Activated CD4-positive, alpha-beta T cell treated with anti-CD3 and anti-CD28 coated beads, Interleukin-2, amount 50 U/mL, for 4 hours (primary cell): ENCODE results near the gene FRMD1.
"Not testable (repeated sequence)": the region's sequence is repeated elsewhere in the genome, so short reads cannot be mapped to it uniquely, and the experiment has no call there.

Experiments used
- DNase-seq, 2 experiments: peaks; one replicate each; pipeline ENCODE4 v3.0.0-alpha.2; 2020

The FRMD1 gene

GRCh38 chr6:168093634-168094033, 14.6 kb upstream of the FRMD1 start:
- DNase-seq: no peak

GRCh38 chr6:168093071-168093505, 14.1 kb upstream of the FRMD1 start:
- DNase-seq: no peak

- no peak for DNase-seq
Measured at GRCh38 chr6:168092541-168092940, 13.5 kb upstream of the FRMD1 start.

GRCh38 chr6:168091381-168092264, 12.6 kb upstream of the FRMD1 start:
- DNase-seq: no peak

- no peak for DNase-seq
Measured at GRCh38 chr6:168090706-168091105, 11.7 kb upstream of the FRMD1 start.

DNA sequence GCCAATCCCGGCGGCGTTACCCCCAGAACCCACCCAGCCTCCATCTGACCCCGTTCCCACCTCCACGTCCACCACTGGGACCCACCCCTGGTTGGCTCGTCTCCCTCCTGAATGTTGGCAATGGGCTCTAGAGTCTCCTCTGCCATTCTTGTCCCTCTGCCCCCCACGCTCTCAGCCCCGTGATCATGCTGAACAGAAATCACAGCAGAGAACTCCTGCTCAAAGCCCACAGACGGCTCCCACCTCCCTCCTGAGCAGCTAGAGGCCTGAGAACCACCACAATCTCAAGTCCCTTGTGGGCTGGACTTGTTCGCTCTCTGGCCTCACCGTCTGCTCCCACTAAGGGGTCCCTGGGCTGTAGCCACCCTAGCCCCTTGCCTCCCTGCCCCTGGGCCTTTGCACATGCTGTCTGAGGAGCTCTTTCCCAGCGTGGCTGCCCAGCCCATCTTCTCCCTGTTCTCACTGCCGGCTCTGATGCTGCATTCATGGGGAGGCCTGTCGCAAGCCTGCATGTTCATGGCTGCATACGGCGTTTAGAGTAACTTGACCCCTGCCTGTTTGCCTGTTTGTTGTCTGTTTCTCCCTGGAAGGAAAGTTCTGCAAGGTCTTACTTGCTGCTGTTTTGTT, 11.2 kb upstream of the FRMD1 start:
- DNase-seq: no peak

- DNase-seq: no peak
Measured at GRCh38 chr6:168089186-168090063, 10.4 kb upstream of the FRMD1 start.

DNA sequence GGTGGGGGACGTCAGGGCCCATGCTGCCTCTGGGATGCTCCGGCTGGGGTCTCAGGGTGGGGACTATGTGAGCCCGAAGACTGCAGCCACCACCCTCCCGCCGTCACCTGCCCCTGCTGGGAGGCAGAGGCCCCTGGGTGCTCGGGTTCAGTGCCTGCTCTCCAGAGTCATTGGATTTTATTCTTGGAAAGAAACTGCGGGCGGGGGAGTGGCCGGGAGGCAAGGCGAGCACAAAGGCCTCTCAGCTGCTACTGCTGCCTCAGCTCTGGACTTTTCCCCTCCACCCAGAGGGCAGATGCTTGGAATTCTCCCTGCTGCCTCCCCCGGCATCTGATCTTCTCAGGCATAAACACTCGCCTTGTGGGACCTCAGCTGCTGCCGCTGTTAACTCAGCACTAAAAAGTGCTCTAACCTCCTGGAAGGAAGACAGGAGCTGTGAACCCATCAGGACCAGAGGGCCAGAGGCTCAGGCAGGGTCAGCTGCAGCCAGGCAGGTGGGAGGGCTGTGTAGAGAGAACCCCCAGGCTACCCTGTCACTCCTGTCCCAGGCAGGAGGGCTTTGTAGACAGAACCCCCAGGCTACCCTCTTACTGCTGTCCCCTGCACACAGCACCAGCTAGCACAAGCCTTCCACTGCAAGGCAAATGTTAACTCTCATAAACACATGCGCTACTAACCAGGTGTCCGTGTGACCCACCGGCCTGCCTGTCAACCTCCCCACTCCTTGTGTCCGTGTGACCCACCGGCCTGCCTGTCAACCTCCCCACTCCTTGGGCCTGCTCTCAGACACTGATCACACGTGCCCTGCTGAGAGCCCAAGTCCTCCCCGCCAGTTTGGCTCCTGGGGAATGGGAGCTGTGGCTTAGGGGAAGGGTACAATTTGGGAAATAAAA, 9.4 kb upstream of the FRMD1 start:
- no peak for DNase-seq

DNA sequence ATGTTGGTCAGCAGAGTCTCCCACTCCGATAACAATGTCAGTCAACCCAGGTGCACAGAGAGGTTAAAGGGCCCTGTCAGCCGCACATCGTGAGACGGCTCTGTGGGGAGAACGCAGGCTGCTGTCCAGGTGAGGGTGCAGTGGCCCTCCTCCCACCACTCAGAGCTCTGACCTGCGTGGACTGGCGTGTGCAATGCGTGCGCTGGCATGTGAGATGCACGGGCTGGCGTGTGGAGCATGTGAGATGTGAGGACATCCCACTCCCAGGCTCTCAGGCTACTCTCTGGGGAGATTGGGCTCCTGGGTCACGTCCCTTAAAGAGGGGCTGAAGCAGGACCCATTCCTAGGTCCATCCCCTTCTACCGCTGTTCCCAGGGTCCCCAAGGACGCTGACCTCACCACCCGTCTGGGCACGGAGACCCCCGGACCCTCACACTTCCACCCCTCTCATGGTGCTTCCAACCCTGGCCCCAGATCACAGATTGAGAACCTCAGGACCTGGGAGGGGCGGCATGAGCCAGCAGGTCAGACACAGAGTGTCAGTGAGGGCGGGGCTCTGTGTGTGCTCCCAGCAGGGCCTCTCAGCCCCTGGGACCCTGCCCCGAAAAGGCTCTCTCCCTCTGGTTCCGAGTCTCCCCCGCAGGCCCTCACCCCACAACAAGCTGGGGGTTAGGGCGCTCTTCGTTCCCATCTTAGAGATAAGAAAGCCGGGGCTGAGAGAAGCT, 8.6 kb upstream of the FRMD1 start:
- DNase-seq: no peak

DNA sequence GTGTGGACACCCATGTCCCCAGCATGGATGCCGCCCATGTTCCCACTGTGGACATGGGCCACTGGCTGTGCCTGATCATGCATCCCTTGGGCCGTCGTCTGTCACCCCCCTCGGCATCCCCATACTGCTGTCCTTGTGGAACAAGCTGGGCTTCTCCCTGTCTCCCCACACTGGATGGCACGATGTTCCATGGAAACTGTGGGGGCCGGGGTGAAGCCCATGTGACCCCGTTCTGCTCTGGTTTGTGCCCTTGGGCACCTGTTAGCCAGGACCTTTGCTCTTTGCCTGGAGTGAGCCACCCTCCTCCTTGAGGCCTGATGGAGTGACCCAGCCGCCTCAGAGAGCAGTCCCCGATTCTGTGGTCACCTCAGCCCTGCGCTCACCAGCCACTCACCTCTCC, 7.6 kb upstream of the FRMD1 start:
- no peak for DNase-seq

DNA sequence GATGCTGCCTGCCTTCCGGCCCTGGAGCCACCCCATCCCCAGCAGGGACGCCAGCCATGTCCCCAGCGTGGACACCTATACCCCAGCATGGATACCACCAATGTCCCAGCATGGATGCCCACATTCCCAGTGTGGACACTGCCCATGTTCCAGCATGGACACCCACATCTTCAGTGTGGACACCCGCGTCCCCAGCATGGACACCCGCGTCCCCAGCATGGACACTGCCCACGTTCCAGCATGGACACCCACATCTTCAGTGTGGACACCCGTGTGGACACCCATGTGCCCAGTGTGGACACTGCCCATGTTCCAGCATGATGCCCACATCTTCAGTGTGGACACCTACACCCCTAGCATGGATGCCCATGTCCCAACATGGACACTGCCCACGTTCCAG, 7.1 kb upstream of the FRMD1 start:
- DNase-seq: no peak

DNA sequence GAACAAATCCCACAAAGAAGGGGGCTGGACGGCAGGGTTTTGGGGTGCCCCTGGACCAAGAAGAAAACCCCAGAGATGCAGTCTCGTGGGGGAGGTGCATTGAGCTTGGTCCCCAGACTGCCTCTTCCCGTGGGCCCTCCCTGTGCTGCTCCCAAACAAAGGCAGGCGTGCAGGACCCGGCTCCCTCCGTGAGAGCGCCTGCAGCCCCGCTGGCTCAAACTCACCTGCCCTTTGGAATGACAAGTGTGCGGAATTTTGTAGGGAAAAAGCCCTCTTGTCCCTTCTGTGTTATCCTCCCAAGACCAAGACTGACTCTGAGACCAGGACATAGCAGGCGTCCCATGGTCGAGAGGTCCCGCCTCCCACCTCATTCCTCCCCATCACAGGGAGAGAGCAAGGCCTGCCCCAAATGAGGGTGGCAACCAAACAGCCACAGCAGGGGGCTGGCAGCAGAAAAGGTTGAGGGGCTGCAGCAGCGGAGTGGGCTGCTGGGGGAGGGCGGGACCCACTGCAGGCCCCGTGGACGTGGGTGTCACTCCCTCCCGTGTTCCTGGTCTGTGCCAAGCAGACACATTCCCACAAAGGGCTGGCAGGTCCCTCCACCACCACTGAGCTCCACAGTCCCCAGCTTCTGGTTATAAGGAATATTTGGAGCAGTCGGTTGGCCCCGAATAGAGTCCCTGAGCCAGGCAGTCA, 5.6 kb upstream of the FRMD1 start:
- no peak for DNase-seq

GRCh38 chr6:168083514-168083885, 4.5 kb upstream of the FRMD1 start:
- DNase-seq: no peak

GRCh38 chr6:168082860-168083513, 4.0 kb upstream of the FRMD1 start:
- no peak for DNase-seq

- DNase-seq: no peak
Measured at GRCh38 chr6:168081858-168082546, 3.0 kb upstream of the FRMD1 start.

DNA sequence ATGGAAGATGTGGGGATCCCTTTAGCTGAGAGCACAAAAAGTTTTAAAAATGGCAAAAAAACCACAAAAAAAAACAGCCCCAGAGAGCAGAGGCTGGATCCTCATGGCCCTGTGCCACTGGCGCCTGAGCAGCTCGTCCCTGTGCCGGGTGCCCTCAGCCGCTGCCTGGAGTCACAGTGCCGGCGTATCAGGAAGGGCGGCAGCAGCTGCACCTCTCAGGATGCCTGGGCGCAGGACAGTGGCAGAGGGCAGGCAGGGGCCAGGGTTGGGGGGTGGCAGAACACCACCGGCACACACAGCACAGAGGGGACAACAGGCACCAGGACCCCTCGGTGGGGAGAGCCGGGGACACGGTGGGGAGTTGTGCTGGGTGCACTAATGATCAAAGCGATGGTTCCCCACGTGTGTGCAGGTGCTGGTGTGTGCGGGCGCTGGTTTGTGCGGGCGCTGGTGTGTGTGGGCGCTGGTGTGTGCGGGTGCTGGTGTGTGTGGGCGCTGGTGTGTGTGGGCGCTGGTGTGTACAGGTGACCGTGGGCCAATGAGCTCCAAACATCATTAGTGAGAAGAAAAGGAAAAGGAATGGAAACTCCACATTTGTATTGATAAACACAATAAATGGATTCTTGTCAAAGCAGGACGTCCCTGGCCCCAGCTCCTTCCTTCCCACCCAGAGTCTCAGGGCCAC, 1.5 kb upstream of the FRMD1 start:
- no peak for DNase-seq

DNA sequence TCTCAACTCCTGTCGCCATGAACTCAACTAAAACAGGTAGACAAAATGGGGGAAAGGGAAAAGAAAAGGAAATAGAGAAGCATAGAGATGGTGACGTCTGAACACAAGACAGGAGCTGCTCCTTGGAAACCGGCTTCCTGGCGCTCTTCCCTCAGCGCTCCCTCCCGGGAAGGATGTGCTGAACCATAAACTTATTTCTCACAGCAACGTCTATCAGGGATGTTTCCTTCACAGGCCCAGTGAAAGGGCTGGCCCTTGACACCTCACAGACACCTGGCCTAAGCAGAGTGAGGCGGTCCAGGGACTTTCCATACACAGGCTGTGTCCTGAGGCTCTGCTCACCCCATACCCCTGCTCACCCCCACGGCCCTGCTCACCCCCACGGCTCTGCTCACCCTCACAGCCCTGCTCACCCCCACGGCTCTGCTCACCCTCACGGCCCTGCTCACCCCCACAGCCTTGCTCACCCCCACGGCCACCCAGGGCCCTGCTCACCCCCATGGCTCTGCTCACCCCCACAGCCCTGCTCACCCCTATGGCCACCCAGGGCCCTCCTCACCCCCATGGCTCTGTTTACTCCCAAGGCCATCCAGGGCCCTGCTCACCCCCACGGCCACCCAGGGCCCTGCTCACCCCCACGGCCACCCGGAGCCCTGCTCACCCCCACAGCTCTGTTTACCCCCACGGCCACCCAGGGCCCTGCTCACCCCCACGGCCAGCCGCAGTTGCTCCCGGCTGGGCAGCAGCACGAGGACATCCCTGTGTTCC, 653 bp downstream of the FRMD1 start:
- DNase-seq: no peak

DNA sequence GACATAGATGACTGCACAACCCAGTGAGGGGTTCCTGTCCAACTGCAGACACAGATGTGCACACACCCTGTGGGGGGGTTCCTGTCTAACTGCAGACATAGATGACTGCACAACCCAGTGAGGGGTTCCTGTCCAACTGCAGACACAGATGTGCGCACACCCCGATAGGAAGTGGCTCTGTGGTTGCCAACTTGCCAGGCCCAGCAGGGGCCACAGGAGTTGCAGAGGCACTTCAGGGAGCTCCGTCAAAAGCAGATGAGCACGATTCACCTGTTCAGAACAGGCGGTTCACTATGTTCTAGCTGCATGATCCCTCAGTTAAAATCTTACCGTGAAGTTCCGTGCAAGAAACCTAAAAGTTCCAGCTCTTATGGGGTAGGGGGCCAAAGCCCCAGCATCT, 1.6 kb downstream of the FRMD1 start:
- DNase-seq: not testable (repeated sequence)
